K562 (cell line): Measurements from ENCODE around the gene GALNS. TPM values are rescaled to one million over a fixed set of nuclear protein-coding genes. Genes with fewer than 3 reads are reported as not detected.

Source experiments
- CEBPG ChIP-seq, 3 experiments: fragments of 200-800 bp in 1 of 3; sonication (Bioruptor generic) in 1 of 3; sonication (generic) in 1 of 3; formaldehyde crosslinking in 1 of 3; IDR thresholded peaks in 2 of 3; conservative IDR thresholded peaks in 1 of 3; 2 replicates each; pipeline versions ENCODE4 v1.6.1 to v1.8.0; 2016 to 2022; ENCODE audit warnings: missing compliant biosample characterization in 2 of 3, missing genetic modification characterization in 2 of 3, mild to moderate bottlenecking in 1 of 3, missing genetic modification reagents in 1 of 3
- DNMT1 ChIP-seq: fragments of 450-650 bp; IDR thresholded peaks from 2 replicates; pipeline ENCODE4 v1.6.1; 2016; ENCODE audit warnings: antibody characterized with exemption, mild to moderate bottlenecking
- FOS ChIP-seq: IDR thresholded peaks from 3 replicates; pipeline ENCODE4 v1.6.1; 2011; ENCODE audit not compliant: insufficient read length; ENCODE audit errors: extremely low read depth
- KDM4B ChIP-seq, 2 experiments: fragments of 450-650 bp in 1 of 2; sonication (generic) in 1 of 2; IDR thresholded peaks; 2 replicates each; pipeline ENCODE4 v1.6.1; 2016 to 2017; ENCODE audit warnings: borderline replicate concordance in 2 of 2, antibody characterized with exemption in 1 of 2, low read depth in 1 of 2, mild to moderate bottlenecking in 1 of 2
- MNT ChIP-seq, 2 experiments: fragments of 450-650 bp; conservative IDR thresholded peaks; 2 replicates each; pipeline ENCODE4 v1.6.1; 2017; ENCODE audit warnings: mild to moderate bottlenecking in 2 of 2, moderate library complexity in 2 of 2
- RBM22 ChIP-seq: fragments of 200-400 bp; formaldehyde crosslinking; IDR thresholded peaks from 2 replicates; pipeline ENCODE4 v1.6.1; 2018; ENCODE audit warnings: low read length, low read depth; ENCODE audit not compliant: poor library complexity, severe bottlenecking
- SRSF7 ChIP-seq: fragments of 200-400 bp; formaldehyde crosslinking; optimal IDR thresholded peaks from 2 replicates; pipeline ENCODE3; 2017; ENCODE audit warnings: mild to moderate bottlenecking, low read depth, low read length
- TFE3 ChIP-seq: fragments of 450-650 bp; formaldehyde crosslinking; IDR thresholded peaks from 2 replicates; pipeline ENCODE4 v1.4.0; 2020; ENCODE audit warnings: mild to moderate bottlenecking, mixed read lengths
- ZNF282 ChIP-seq: sonication (generic); formaldehyde crosslinking; IDR thresholded peaks from 2 replicates; pipeline ENCODE4 v1.8.1; 2023; ENCODE audit warnings: missing genetic modification reagents
- ZNF589 ChIP-seq: fragments of 200-800 bp; sonication (Bioruptor generic); IDR thresholded peaks from 2 replicates; pipeline ENCODE4 v1.6.1; 2016; ENCODE audit warnings: low read depth, missing genetic modification characterization, missing compliant biosample characterization
- polyA plus RNA-seq, 8 experiments: library from polyadenylated mRNA; depleted of rRNA in 4 of 8; stranded (reverse) in 5 of 8; unstranded in 3 of 8; fragments of >200 nt; fragmentation: Nextera tagmentation in 2 of 8; fragmentation: Illumina TruSeq in 1 of 8; extraction: Ambion mirVana in 2 of 8; extraction: Trizol in 1 of 8; gene quantifications; 2 replicates each; pipeline versions ENCODE4 v1.2.1 to v1.2.3, GENCODE V29; 2011 to 2014; ENCODE audit warnings: inconsistent platforms in 1 of 8, missing spikeins in 1 of 8
- total RNA-seq, 7 experiments: library from RNA; depleted of rRNA in 6 of 7; stranded (reverse); fragments of >200 nt in 6 of 7; fragmentation: Illumina TruSeq in 2 of 7; extraction: Trizol in 2 of 7; gene quantifications; 2 replicates each; pipeline versions ENCODE4 v1.2.1 to v1.2.3, GENCODE V29; 2011 to 2021; ENCODE audit warnings: low replicate concordance in 1 of 7
- TF ChIP-seq, protein P1 (sequence below): sonication (generic); formaldehyde crosslinking; IDR thresholded peaks from 2 replicates; pipeline ENCODE4 v1.8.0; 2022; ENCODE audit warnings: missing genetic modification reagents, mild to moderate bottlenecking, moderate library complexity, borderline replicate concordance

GALNS gene
- total and polyA plus RNA-seq, 9 of the 15 experiments (the other 6 are each of a cell fraction or from before 2014, with no cell fraction given): 0.38 to 13.2 (median 4.3) TPM

- TF ChIP-seq KDM4B (IDR thresholded peaks at IDR 0.05; ENCODE audit: borderline replicate concordance in 2 of 2, low read depth in 1 of 2) (no peak), FOS (no peak), ZNF282 (CRISPR knock-in tag) (no peak), MNT (conservative IDR thresholded peaks at IDR 0.05) (no peak), RBM22 (peak; percentile 98), DNMT1 (no peak), ZNF589 (0 out of 2 replicates have a peak, but pooled peaks have one; percentile 50), SRSF7 (no peak), TFE3 (CRISPR knock-in tag) (no peak), CEBPG (CRISPR knock-in tag; IDR thresholded peaks at IDR 0.05) (no peak), CEBPG (tag; conservative IDR thresholded peaks at IDR 0.05 in 1 of 2, IDR thresholded peaks at IDR 0.05 in 1 of 2) (no peak)
- TF ChIP-seq, protein P1, sequence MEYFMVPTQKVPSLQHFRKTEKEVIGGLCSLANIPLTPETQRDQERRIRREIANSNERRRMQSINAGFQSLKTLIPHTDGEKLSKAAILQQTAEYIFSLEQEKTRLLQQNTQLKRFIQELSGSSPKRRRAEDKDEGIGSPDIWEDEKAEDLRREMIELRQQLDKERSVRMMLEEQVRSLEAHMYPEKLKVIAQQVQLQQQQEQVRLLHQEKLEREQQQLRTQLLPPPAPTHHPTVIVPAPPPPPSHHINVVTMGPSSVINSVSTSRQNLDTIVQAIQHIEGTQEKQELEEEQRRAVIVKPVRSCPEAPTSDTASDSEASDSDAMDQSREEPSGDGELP: peak; percentile 45; the same call in 1 of the 2 replicates
- TF ChIP-seq, all 486 proteins: peak for 27
Observed at GRCh38 chr16:88870608-88871348, 14.0 kb upstream of the GALNS start (continued).
